SK-N-SH (cell line): ENCODE results near the gene PPP1R16B. TPM values are rescaled to one million over a fixed set of nuclear protein-coding genes. Genes with fewer than 3 reads are reported as not detected.

Experiments
- CTCF ChIA-PET: fragments of 300-600, 350-600 bp; formaldehyde crosslinking; extraction: SDS; loops from one replicate; lab custom pipeline; 2021; lab: Yijun Ruan, JAX
- POLR2A ChIA-PET: fragments of 350-600 bp; sonication (Branson Sonifier 250); formaldehyde crosslinking; extraction: SDS; loops from one replicate; lab custom pipeline; 2020; ENCODE audit warnings: antibody characterized with exemption, inconsistent platforms; lab: Yijun Ruan, JAX
- DNase-seq: peaks from one replicate; pipeline ENCODE4 v3.0.0; 2012
- H2AFZ ChIP-seq: fragments of 200-600 bp; sonication (generic); 2 replicates; pipeline ENCODE4 v1.8.1; 2016; ENCODE audit warnings: antibody characterized with exemption, mild to moderate bottlenecking, low read depth
- H3F3A ChIP-seq: fragments of 200-600 bp; sonication (generic); replicated peaks from 2 replicates; pipeline ENCODE3; 2016; ENCODE audit warnings: antibody characterized with exemption, mild to moderate bottlenecking; ENCODE audit not compliant: insufficient read depth
- H3K27ac ChIP-seq, 2 experiments: fragments of 200-500 bp in 1 of 2; fragments of 200-600 bp in 1 of 2; sonication (Bioruptor generic) in 1 of 2; sonication (generic), shearing (Covaris generic) in 1 of 2; 2 replicates each; pipeline versions ENCODE4 v1.5.1 to v1.6.1; 2014 to 2016; ENCODE audit warnings: low read depth in 2 of 2, inconsistent platforms in 1 of 2, low read length in 1 of 2, mild to moderate bottlenecking in 1 of 2, mixed read lengths in 1 of 2
- H3K27me3 ChIP-seq: fragments of 200-600 bp; sonication (generic), shearing (Covaris generic); 2 replicates; pipeline ENCODE4 v1.6.1; 2016; ENCODE audit warnings: mixed run types; ENCODE audit not compliant: insufficient read depth
- H3K36me3 ChIP-seq, 2 experiments: fragments of 200-500 bp in 1 of 2; fragments of 200-600 bp in 1 of 2; sonication (Bioruptor generic) in 1 of 2; sonication (generic) in 1 of 2; replicated peaks in 1 of 2; 2 replicates each; pipeline versions ENCODE3 to v1.5.1; 2014 to 2016; ENCODE audit warnings: low read length in 1 of 2, mild to moderate bottlenecking in 1 of 2; ENCODE audit not compliant: insufficient read depth in 2 of 2, control insufficient read depth in 1 of 2
- H3K4me1 ChIP-seq, 2 experiments: fragments of 200-500 bp in 1 of 2; fragments of 200-600 bp in 1 of 2; sonication (Bioruptor generic) in 1 of 2; sonication (generic), shearing (Covaris generic) in 1 of 2; 2 replicates each; pipeline versions ENCODE4 v1.5.1 to v1.6.1; 2014 to 2016; ENCODE audit warnings: low read depth in 1 of 2, low read length in 1 of 2, mixed run types in 1 of 2; ENCODE audit not compliant: insufficient read depth in 2 of 2, control insufficient read depth in 1 of 2
- H3K4me2 ChIP-seq: fragments of 200-600 bp; sonication (generic), shearing (Covaris generic); 2 replicates; pipeline ENCODE4 v1.6.1; 2017; ENCODE audit warnings: mixed run types
- H3K4me3 ChIP-seq, 2 experiments: fragments of 200-500 bp in 1 of 2; fragments of 200-600 bp in 1 of 2; sonication (Bioruptor generic) in 1 of 2; sonication (generic), shearing (Covaris generic) in 1 of 2; 2 replicates each; pipeline versions ENCODE4 v1.5.1 to v1.8.1; 2014 to 2016; ENCODE audit warnings: low read depth in 2 of 2, inconsistent platforms in 1 of 2, low read length in 1 of 2, mild to moderate bottlenecking in 1 of 2, mixed read lengths in 1 of 2, moderate library complexity in 1 of 2
- H3K79me2 ChIP-seq: fragments of 200-600 bp; sonication (generic); 2 replicates; pipeline ENCODE4 v1.8.1; 2017; ENCODE audit warnings: mild to moderate bottlenecking; ENCODE audit not compliant: insufficient read depth
- H3K9ac ChIP-seq: fragments of 200-600 bp; sonication (generic); 2 replicates; pipeline ENCODE4 v1.6.1; 2017; ENCODE audit warnings: mixed run types
- H3K9me2 ChIP-seq: fragments of 200-600 bp; sonication (generic); 2 replicates; pipeline ENCODE4 v1.6.1; 2017; ENCODE audit warnings: mixed run types
- H3K9me3 ChIP-seq: fragments of 200-600 bp; sonication (generic); 2 replicates; pipeline ENCODE4 v1.6.1; 2017; ENCODE audit warnings: mixed run types, mild to moderate bottlenecking, moderate library complexity
- H4K20me1 ChIP-seq: fragments of 200-600 bp; sonication (generic); 2 replicates; pipeline ENCODE4 v1.6.1; 2017; ENCODE audit warnings: mild to moderate bottlenecking, mixed run types; ENCODE audit not compliant: insufficient read depth
- CHD2 ChIP-seq: fragments of 150-350 bp; IDR thresholded peaks from 2 replicates; pipeline ENCODE4 v1.6.1; 2018; ENCODE audit warnings: low read length; ENCODE audit not compliant: partially characterized antibody
- ELF1 ChIP-seq: IDR thresholded peaks from 2 replicates; pipeline ENCODE4 v1.4.0; 2012
- EP300 ChIP-seq, 2 experiments: IDR thresholded peaks; 2 replicates each; pipeline versions ENCODE4 v1.4.0 to v1.6.1; 2012; ENCODE audit warnings: borderline replicate concordance in 1 of 2, low read depth in 1 of 2, low read length in 1 of 2
- FOSL2 ChIP-seq: IDR thresholded peaks from 2 replicates; pipeline ENCODE4 v1.4.0; 2012; ENCODE audit warnings: low read depth, mild to moderate bottlenecking, moderate library complexity, borderline replicate concordance
- FOXJ3 ChIP-seq: sonication (generic); formaldehyde crosslinking; IDR thresholded peaks from 2 replicates; pipeline ENCODE4 v1.5.1; 2020; ENCODE audit warnings: mild to moderate bottlenecking, missing genetic modification reagents
- FOXM1 ChIP-seq: IDR thresholded peaks from 2 replicates; pipeline ENCODE4 v1.4.0; 2012; ENCODE audit warnings: low read depth, mild to moderate bottlenecking
- GABPA ChIP-seq: IDR thresholded peaks from 2 replicates; pipeline ENCODE4 v1.4.0; 2012; ENCODE audit warnings: low read depth, mild to moderate bottlenecking
- GATA2 ChIP-seq: sonication (generic); formaldehyde crosslinking; IDR thresholded peaks from 2 replicates; pipeline ENCODE4 v1.5.0; 2020; ENCODE audit warnings: mild to moderate bottlenecking, missing genetic modification reagents
- MAX ChIP-seq: IDR thresholded peaks from 2 replicates; pipeline ENCODE4 v1.4.0; 2012; ENCODE audit warnings: low read depth
- MEF2A ChIP-seq: IDR thresholded peaks from 2 replicates; pipeline ENCODE4 v1.4.0; 2012; ENCODE audit warnings: low read depth, borderline replicate concordance
- MXI1 ChIP-seq: IDR thresholded peaks from 2 replicates; pipeline ENCODE4 v1.6.1; 2012; ENCODE audit warnings: mild to moderate bottlenecking, low read depth, low read length, improper control_type of control experiment
- NFIC ChIP-seq: IDR thresholded peaks from 2 replicates; pipeline ENCODE4 v1.4.0; 2012; ENCODE audit warnings: borderline replicate concordance
- NRF1 ChIP-seq: IDR thresholded peaks from 2 replicates; pipeline ENCODE4 v1.6.1; 2012; ENCODE audit warnings: low read depth, mild to moderate bottlenecking, low read length
- POLR2AphosphoS5 ChIP-seq: IDR thresholded peaks from 2 replicates; pipeline ENCODE4 v1.6.1; 2012; ENCODE audit warnings: low read depth, low read length
- RAD21 ChIP-seq: IDR thresholded peaks from 2 replicates; pipeline ENCODE4 v1.6.1; 2012; ENCODE audit warnings: mild to moderate bottlenecking, low read length
- RCOR1 ChIP-seq: fragments of 150-350 bp; IDR thresholded peaks from 2 replicates; pipeline ENCODE4 v1.6.1; 2017; ENCODE audit warnings: antibody characterized with exemption, low read length
- RXRA ChIP-seq: IDR thresholded peaks from 2 replicates; pipeline ENCODE4 v1.4.0; 2012; ENCODE audit warnings: low read depth, mild to moderate bottlenecking, borderline replicate concordance
- SIN3A ChIP-seq: IDR thresholded peaks from 2 replicates; pipeline ENCODE4 v1.6.1; 2012; ENCODE audit warnings: low read depth, mild to moderate bottlenecking, low read length, moderate library complexity, borderline replicate concordance
- TAF1 ChIP-seq: IDR thresholded peaks from 2 replicates; pipeline ENCODE4 v1.6.1; 2012; ENCODE audit warnings: low read depth, mild to moderate bottlenecking, low read length, moderate library complexity, borderline replicate concordance
- TCF12 ChIP-seq: IDR thresholded peaks from 2 replicates; pipeline ENCODE4 v1.4.0; 2012
- TEAD4 ChIP-seq: IDR thresholded peaks from 2 replicates; pipeline ENCODE4 v1.4.0; 2012; ENCODE audit warnings: mild to moderate bottlenecking, borderline replicate concordance; ENCODE audit not compliant: insufficient read depth
- USF2 ChIP-seq: fragments of 150-350 bp; IDR thresholded peaks from 2 replicates; pipeline ENCODE4 v1.6.1; 2017; ENCODE audit warnings: antibody characterized with exemption, low read length, low read depth, borderline replicate concordance
- WGBS: methylation state at CpG from one replicate; pipeline ENCODE4 v1.1.6; 2017; ENCODE audit warnings: low lambda C conversion rate; 5-methylcytosine and 5-hydroxymethylcytosine counted together
- polyA plus RNA-seq, 3 experiments: library from polyadenylated mRNA; depleted of rRNA; stranded (reverse); fragments of >200 nt; gene quantifications; 2 replicates each; pipeline ENCODE4 v1.2.3, GENCODE V29; 2012
- TF ChIP-seq, protein P1 (sequence below): fragments of 150-350 bp; IDR thresholded peaks from 2 replicates; pipeline ENCODE4 v1.6.1; 2016; ENCODE audit warnings: mild to moderate bottlenecking, low read depth, low read length
- TF ChIP-seq, protein P2 (sequence below): IDR thresholded peaks from 2 replicates; pipeline ENCODE4; 2012
- TF ChIP-seq, protein P3 (sequence below): IDR thresholded peaks from 2 replicates; pipeline ENCODE4 v1.4.0; 2012; ENCODE audit warnings: low read depth, borderline replicate concordance

PPP1R16B gene
- polyA plus RNA-seq, 1 of the 3 experiments (the other 2 are of a cell fraction), result 0.28 TPM

GRCh38 chr20:38841570-38841969, 36.1 kb downstream of the PPP1R16B start:
- WGBS, result 33% methylated on average over 2 of the region's 2 CpGs

DNA sequence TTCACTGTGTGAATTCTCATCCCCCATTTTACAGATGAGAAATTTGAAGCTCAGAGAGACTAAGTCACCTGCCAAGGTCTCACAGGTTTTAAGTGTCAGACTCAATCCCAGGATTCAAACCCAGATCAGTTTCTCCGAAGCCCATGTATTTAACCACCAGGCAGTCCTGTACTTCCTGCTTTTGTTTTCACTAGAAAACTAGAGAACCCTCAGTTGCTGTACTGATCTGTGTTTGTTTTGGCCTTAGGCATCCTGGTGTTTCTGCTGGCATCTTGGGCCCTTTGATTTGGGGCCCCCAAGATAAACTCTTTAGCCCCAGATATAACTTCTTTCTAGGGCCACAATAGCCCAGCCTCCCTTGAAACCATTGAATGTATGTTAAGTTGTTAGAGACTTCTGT, 36.5 kb downstream of the PPP1R16B start:
- H3K79me2 ChIP-seq, result no peaks in the 10 kb centered on the region
- CTCF ChIA-PET, result no interaction called here
- POLR2A ChIA-PET, result no interaction called here
- H3K4me3 ChIP-seq, result no peak overlapping the region
- DNase-seq, result no peak
- no peaks in the 10 kb centered on the region for H3K9me2 ChIP-seq
- no peaks in the 10 kb centered on the region for H4K20me1 ChIP-seq
- no peak overlapping the region for H3K27ac ChIP-seq
- no peak overlapping the region for H3K4me2 ChIP-seq
- H2AFZ ChIP-seq, result no peak overlapping the region
- H3F3A ChIP-seq, result no peaks in the 10 kb centered on the region
- H3K9me3 ChIP-seq, result no peaks in the 10 kb centered on the region
- 0 out of 2 replicates have a peak, but pooled peaks cover 10% of the 10 kb centered on the region for H3K27me3 ChIP-seq
- no peaks in the 10 kb centered on the region for H3K36me3 ChIP-seq
- WGBS, result 89% methylated on average over 1 of the region's 1 CpG
- no peak overlapping the region for H3K9ac ChIP-seq
- peaks cover 0 to 2% of the 10 kb centered on the region in 2 experiments; a peak in 1 of 4 replicates for H3K4me1 ChIP-seq
- TF ChIP-seq NRF1, result no peak
- TF ChIP-seq, protein P1, sequence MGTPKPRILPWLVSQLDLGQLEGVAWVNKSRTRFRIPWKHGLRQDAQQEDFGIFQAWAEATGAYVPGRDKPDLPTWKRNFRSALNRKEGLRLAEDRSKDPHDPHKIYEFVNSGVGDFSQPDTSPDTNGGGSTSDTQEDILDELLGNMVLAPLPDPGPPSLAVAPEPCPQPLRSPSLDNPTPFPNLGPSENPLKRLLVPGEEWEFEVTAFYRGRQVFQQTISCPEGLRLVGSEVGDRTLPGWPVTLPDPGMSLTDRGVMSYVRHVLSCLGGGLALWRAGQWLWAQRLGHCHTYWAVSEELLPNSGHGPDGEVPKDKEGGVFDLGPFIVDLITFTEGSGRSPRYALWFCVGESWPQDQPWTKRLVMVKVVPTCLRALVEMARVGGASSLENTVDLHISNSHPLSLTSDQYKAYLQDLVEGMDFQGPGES, result no peak
- TF ChIP-seq POLR2AphosphoS5, result no peak
- no peak for TF ChIP-seq GATA2 (CRISPR knock-in tag)
- TF ChIP-seq MEF2A, result no peak
- TF ChIP-seq EP300 (IDR thresholded peaks at IDR 0.05; ENCODE audit: borderline replicate concordance in 1 of 2, low read depth in 1 of 2, low read length in 1 of 2), result no peak
- TF ChIP-seq MXI1, result no peak
- TF ChIP-seq USF2, result no peak
- TF ChIP-seq, protein P2, sequence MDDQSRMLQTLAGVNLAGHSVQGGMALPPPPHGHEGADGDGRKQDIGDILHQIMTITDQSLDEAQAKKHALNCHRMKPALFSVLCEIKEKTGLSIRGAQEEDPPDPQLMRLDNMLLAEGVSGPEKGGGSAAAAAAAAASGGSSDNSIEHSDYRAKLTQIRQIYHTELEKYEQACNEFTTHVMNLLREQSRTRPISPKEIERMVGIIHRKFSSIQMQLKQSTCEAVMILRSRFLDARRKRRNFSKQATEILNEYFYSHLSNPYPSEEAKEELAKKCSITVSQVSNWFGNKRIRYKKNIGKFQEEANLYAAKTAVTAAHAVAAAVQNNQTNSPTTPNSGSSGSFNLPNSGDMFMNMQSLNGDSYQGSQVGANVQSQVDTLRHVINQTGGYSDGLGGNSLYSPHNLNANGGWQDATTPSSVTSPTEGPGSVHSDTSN, result no peak
- no peak for TF ChIP-seq SIN3A
- no peak for TF ChIP-seq FOXM1
- no peak for TF ChIP-seq FOSL2
- no peak for TF ChIP-seq CHD2

More at GRCh38 chr20:38841570-38841969, 36.1 kb downstream of the PPP1R16B start:
- H3K4me3 ChIP-seq, result no peak overlapping the region
- H2AFZ ChIP-seq, result no peak overlapping the region
- peaks cover 0 to 2% of the 10 kb centered on the region in 2 experiments; a peak in 1 of 4 replicates for H3K4me1 ChIP-seq
- TF ChIP-seq TEAD4 (no peak), GATA2 (CRISPR knock-in tag) (no peak), TCF12 (no peak), FOXJ3 (CRISPR knock-in tag) (no peak), RCOR1 (no peak), NFIC (no peak), GABPA (no peak), RXRA (no peak), MAX (no peak), TAF1 (no peak), RAD21 (no peak), USF2 (no peak), ELF1 (no peak), EP300 (IDR thresholded peaks at IDR 0.05; ENCODE audit: borderline replicate concordance in 1 of 2, low read depth in 1 of 2, low read length in 1 of 2) (no peak), NRF1 (no peak)
- TF ChIP-seq, protein P3, sequence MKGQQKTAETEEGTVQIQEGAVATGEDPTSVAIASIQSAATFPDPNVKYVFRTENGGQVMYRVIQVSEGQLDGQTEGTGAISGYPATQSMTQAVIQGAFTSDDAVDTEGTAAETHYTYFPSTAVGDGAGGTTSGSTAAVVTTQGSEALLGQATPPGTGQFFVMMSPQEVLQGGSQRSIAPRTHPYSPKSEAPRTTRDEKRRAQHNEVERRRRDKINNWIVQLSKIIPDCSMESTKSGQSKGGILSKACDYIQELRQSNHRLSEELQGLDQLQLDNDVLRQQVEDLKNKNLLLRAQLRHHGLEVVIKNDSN, result no peak
- TF ChIP-seq, all 33 proteins: peak for 0
- no peaks in the 10 kb centered on the region for H3K36me3 ChIP-seq
- ChIA-PET POLR2A (no interaction called here), CTCF (interaction anchor here (1.2 to 1.3 kb wide), 3 partner anchors 12 to 26 kb away, joined by 3 to 5 read pairs (median 4); no protein-coding TSS in a partner anchor)
- H4K20me1 ChIP-seq, result no peaks in the 10 kb centered on the region
- no peak overlapping the region for H3K4me2 ChIP-seq
- no peak overlapping the region for H3K27ac ChIP-seq
- H3K79me2 ChIP-seq, result no peaks in the 10 kb centered on the region
- DNase-seq, result no peak
- H3K9ac ChIP-seq, result no peak overlapping the region
- H3K9me2 ChIP-seq, result no peaks in the 10 kb centered on the region
- 0 out of 2 replicates have a peak, but pooled peaks cover 10% of the 10 kb centered on the region for H3K27me3 ChIP-seq
- no peaks in the 10 kb centered on the region for H3K9me3 ChIP-seq
- no peaks in the 10 kb centered on the region for H3F3A ChIP-seq
